ENCODE measurements around the gene COL25A1.

Gene COL25A1

GRCh38 chr4:109302361-109303139 is at the start of gene COL25A1:
TSS of gene COL25A1 (minus strand) at chr4:109302658.
- peaks cover 24% of the 10 kb centered on the region for H3K4me1 Mint-ChIP-seq
- H3K36me3 Mint-ChIP-seq (ENCODE audit: low read depth) = peaks cover 7% of the 10 kb centered on the region
- H3K27me3 Mint-ChIP-seq (ENCODE audit: low read depth) = peaks cover 10% of the 10 kb centered on the region
- H3K4me3 Mint-ChIP-seq = peak within 1 kb of the TSS; percentile 84 to 93 (median 91)
- no peaks in the 10 kb centered on the region for H3K9me3 Mint-ChIP-seq
- peak within 1 kb of the TSS; percentile 80 to 95 (median 88) for H3K27ac Mint-ChIP-seq
- TF ChIP-seq CTCF (IDR thresholded peaks at IDR 0.05; ENCODE audit: unreplicated experiment in 3 of 3) = no peak

GRCh38 chr4:109350121-109350520 is 47.7 kb upstream of the COL25A1 start:
- peaks cover 3% of the 10 kb centered on the region for H3K27me3 Mint-ChIP-seq (ENCODE audit: low read depth)
- peaks cover 3% of the 10 kb centered on the region for H3K36me3 Mint-ChIP-seq (ENCODE audit: low read depth)
- no peak overlapping the region for H3K4me3 Mint-ChIP-seq
- no peak for TF ChIP-seq CTCF (IDR thresholded peaks at IDR 0.05; ENCODE audit: unreplicated experiment in 3 of 3)
- H3K4me1 Mint-ChIP-seq = no peaks in the 10 kb centered on the region
- H3K27ac Mint-ChIP-seq = no peak overlapping the region
- peaks cover 13% of the 10 kb centered on the region for H3K9me3 Mint-ChIP-seq

GRCh38 chr4:109334129-109335105 is 32.0 kb upstream of the COL25A1 start:
- Mint-ChIP-seq H3K9me3 (peaks cover 4% of the 10 kb centered on the region), H3K27ac (peak overlapping the region; percentile 77 to 89 (median 86)), H3K4me1 (peaks cover 23% of the 10 kb centered on the region), H3K4me3 (no peak overlapping the region), H3K36me3 (ENCODE audit: low read depth) (peaks cover 4% of the 10 kb centered on the region), H3K27me3 (ENCODE audit: low read depth) (no peaks in the 10 kb centered on the region)
- no peak for TF ChIP-seq CTCF (IDR thresholded peaks at IDR 0.05; ENCODE audit: unreplicated experiment in 3 of 3)

- Mint-ChIP-seq H3K4me1 (peaks cover 23% of the 10 kb centered on the region), H3K27ac (peak overlapping the region in 2 of 3 experiments; percentile 36 to 77), H3K9me3 (no peaks in the 10 kb centered on the region), H3K4me3 (no peak overlapping the region), H3K36me3 (ENCODE audit: low read depth) (no peaks in the 10 kb centered on the region), H3K27me3 (ENCODE audit: low read depth) (no peaks in the 10 kb centered on the region)
- no peak for TF ChIP-seq CTCF (IDR thresholded peaks at IDR 0.05; ENCODE audit: unreplicated experiment in 3 of 3)
Measured at GRCh38 chr4:109332926-109333464, 30.5 kb upstream of the COL25A1 start.

GRCh38 chr4:109327641-109328040 is 25.2 kb upstream of the COL25A1 start:
- no peaks in the 10 kb centered on the region for H3K4me1 Mint-ChIP-seq
- no peaks in the 10 kb centered on the region for H3K27me3 Mint-ChIP-seq (ENCODE audit: low read depth)
- H3K9me3 Mint-ChIP-seq = peaks cover 27% of the 10 kb centered on the region
- H3K27ac Mint-ChIP-seq = no peak overlapping the region
- no peak for TF ChIP-seq CTCF (IDR thresholded peaks at IDR 0.05; ENCODE audit: unreplicated experiment in 3 of 3)
- H3K36me3 Mint-ChIP-seq (ENCODE audit: low read depth) = peaks cover 14% of the 10 kb centered on the region
- H3K4me3 Mint-ChIP-seq = no peak overlapping the region
